ENCODE data around the gene FMNL3.
"Not testable (repeated sequence)": the region's sequence is repeated elsewhere in the genome, so short reads cannot be mapped to it uniquely, and the experiment has no call there.

Gene FMNL3, protein sequence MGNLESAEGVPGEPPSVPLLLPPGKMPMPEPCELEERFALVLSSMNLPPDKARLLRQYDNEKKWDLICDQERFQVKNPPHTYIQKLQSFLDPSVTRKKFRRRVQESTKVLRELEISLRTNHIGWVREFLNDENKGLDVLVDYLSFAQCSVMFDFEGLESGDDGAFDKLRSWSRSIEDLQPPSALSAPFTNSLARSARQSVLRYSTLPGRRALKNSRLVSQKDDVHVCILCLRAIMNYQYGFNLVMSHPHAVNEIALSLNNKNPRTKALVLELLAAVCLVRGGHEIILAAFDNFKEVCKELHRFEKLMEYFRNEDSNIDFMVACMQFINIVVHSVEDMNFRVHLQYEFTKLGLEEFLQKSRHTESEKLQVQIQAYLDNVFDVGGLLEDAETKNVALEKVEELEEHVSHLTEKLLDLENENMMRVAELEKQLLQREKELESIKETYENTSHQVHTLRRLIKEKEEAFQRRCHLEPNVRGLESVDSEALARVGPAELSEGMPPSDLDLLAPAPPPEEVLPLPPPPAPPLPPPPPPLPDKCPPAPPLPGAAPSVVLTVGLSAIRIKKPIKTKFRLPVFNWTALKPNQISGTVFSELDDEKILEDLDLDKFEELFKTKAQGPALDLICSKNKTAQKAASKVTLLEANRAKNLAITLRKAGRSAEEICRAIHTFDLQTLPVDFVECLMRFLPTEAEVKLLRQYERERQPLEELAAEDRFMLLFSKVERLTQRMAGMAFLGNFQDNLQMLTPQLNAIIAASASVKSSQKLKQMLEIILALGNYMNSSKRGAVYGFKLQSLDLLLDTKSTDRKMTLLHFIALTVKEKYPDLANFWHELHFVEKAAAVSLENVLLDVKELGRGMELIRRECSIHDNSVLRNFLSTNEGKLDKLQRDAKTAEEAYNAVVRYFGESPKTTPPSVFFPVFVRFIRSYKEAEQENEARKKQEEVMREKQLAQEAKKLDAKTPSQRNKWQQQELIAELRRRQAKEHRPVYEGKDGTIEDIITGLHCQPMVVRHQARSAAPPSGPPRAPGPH

DNA sequence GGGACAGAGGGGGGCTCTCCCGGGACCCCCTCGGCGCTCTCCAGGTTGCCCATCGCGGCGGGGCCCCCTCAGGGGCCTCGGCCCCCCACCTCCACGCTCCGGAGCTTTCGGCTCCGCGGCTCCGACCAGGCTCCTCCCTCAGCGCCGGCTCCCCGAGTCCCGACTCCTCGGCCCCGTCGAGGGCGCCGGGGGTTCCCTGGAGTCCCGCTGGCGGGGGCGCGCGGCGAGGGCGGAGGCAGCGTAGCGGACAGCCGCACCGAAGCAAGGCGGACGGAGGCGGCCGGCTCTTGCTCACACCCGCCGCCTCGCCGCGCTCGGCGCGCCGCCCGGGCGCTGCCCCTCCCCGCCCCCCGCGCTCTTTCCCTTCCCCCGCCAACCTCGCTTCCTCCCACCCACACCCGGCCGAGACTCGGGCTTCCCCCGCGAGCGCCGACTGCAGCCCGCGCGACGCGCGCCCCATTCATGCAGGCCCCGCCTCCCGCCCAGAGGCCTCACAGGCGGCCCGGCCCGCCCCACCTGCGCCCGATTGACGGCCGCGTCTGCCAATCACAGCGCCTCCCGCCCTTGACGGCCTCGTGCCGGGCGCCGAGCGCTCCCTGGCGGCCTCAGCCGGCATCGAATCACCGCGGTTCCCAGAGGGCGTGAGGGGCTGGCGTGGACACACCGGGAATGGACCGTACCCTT lies at the start of gene FMNL3:
Gene FMNL3, minus strand, starts transcription at position 278 of the 684 bp plus-strand sequence. Its CDS starts 225 bp downstream, at position 53.
- peak; percentile 96 for DNase-seq

DNA sequence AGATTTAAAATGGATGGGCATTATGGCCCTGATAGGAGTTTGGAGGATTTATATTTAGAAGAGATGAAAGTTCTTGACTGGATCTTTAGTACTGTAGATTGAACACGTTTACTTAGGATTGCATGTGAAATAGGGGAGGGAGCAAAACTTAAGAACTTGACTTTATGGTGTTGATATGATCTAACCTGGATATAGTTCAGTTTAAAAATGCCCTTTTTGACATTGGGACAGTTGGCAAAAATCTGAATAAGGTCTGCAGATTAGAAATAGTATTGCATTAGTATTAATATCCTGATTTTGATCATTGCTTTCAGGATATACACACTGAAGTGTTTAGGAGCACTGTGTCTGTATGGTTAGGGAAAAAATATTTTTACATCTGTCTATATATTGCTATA lies 43.8 kb upstream of the FMNL3 start:
- DNase-seq = no peak

DNA sequence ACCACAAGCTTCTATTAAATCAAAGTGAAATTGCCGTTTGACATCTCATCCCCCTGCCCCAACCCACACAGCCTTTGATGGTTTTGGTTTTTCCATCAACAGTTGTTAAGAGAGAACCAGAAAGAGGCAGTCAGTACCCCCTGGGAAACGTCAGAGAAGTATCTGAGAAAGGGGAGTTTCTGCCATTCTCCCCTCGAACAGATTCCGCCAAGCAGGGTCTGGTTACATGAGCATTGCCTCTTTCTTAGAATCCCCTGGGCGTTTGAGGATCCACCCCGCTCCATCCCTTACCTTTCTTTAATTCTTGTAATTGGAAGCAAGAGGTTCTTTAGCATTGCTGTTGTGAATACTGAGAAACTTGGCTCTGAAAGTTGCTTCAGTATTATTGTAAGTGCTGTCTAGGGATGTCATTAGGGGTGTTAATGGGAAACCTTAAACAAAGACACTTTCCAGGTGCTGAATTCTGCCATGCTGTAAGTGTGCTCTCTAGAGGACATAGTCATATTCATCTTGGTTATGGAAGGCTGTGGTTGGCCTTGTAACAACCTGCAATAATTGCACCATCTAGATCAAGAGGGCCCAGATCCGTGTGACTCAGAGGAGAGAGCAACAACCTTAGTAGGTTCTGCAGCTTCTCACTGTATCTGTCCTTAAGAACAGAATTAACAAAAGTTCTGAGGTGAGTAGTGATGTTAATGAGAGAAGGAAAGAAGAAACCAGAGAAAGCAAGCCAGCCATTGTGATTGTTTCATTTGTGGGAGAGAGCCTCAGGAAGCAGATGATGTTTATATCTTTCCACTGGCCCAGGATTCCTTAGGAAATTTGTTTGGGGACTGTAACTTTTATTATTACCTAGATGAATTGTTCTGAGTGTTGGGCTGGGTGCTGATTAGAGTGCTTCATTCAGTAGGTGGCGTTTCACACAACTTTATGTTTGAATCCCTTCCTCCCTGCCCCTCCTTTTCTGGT lies 43.1 kb upstream of the FMNL3 start:
- no peak for DNase-seq

DNA sequence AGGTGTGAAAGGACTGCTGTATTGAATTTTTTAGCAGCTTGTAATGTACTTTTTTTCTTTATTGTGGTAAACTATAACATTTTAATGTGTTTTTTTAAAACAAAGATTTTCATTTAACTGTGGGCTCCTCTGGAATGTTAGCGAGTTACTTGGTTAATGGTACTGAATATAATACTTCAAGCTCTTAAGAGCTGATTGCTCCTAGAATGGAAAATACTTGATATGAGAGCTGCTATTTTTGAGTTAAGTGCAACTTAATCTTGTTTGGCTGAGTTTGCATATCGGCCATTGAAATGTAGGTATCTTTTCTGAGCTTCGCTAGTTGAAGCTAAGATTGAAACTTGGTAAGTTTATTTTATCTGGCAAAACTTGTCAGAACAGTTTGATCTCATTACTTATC lies 41.6 kb upstream of the FMNL3 start:
- DNase-seq = no peak

DNA sequence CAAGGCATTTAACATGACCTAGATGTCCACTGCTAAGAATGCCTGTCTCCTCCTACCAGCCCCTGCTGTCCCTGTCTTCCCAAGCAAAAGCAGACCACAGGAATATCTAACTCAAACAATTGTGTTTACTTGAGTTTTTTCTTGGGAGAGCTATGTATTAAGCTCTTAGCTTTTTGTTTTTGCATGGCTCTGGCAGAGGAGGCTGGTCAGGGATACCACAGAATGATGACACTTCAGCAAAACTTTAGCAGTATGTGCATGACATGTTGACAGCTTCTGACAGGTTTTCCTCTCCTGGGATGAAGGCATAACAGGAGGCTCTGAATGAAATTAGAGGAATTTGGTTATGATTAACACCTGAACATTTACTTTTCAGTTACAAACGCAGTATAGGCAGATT lies 41.1 kb upstream of the FMNL3 start:
- DNase-seq = no peak

DNA sequence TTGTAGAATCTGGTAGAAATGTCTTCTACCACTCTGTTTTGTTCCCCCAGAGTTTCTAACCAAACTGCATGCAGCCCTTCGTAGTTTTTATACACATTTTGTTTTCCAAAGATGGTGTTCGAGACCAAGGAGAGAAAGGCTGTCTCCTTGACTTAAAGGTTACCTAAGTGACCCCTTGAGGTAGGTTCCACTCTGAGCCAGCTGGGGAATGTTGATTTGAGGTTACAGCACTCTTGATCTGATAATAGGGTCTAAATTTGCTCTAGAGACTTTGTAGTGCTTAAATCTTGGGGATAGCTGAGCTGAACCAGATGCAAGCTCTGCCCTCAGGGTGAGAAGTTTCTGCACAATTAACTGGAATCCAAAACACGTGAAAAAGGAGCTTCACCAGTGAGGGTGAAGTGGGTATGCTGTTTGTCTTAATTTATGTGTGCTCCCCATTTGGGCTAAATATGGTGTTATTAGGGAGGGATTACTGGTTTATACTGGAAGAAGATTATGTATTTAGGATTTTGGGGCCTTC lies 37.2 kb upstream of the FMNL3 start:
- no peak for DNase-seq

DNA sequence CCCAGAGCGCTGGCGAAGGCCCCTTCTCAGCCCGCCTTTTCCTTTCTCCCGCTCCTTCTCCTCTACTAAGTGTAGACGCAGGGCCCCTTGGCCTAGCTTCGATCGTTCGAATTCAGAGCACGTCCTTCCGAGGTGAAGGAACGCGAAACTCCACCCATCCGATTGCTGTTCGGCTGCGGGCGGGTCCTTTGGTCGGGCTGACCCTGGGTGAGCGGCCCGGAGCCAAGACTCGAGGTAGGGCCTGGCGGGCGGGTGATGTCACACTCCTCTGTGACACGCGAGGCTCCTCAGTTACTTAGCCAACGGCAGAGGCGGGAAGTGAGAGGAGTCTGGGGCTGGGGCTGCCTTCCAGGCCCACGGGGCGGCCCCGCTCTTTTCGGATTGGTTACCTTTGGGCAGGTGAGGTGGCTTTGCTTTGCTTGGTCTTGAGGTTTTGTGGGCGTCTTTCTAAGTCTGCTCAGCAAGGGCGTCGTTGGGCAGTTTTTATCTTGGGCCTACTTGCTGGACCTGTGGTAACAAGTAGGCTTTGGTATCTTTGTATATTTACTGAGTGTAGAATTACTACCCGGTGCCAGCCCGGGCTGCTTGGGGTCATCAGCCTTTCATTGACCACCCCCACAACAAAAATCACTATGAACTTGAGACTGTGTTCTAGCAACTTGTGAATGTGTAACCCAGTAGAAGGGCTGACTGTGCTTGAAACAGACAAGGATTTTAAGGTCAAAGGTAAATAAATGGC lies 34.8 kb upstream of the FMNL3 start:
- DNase-seq = no peak

DNA sequence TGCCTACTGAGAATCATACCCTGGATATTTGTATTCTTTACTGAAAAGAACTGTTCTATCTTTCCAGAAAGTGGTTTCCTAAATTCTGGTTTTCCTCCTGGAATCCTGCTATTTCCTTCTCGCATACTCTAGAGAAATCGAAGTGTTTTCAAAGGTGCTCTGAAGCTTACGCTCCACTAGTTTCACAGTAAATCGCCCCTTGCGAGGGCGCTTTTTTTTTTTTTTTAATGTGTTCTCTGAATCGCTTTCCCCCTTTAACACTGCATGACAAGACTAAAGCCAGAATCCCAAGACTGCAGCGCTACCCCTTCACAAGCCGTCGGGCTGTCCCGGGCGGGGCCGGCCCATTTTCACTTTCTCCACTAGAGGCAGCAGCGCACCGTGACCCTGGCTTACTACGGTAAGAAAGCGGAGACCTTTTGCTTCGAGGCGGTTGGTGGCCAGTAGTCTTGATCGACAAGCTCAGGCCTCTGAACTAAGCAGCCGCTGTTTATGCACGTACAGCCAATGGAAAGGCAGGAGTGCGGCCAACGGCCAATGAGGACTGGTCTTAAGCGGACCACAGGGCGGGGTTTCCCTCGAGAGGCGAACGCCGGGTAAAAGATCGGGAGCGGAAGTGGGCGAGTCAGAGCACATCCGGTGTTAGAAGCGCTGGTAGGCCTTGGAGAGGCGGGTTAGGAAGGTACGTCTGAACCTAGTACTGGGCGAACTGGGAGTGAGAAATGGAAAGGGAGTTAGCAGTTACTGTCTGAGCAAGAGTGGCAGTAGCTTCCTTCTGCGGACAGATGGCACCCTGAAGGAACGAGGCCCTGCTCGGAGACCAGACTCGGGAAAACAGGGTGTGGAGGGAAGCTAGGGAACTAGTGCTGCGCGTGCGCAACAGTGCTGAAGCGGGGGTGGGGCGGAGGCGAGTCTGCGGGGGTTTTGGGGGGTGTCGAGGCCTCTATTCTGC lies 34.0 kb upstream of the FMNL3 start, which contains the start of gene TMBIM6:
Gene TMBIM6, plus strand, starts transcription at position 628 of the 952 bp plus-strand sequence. CDS start 10,937 bp downstream, outside the sequence.
- DNase-seq = peak; percentile 99

DNA sequence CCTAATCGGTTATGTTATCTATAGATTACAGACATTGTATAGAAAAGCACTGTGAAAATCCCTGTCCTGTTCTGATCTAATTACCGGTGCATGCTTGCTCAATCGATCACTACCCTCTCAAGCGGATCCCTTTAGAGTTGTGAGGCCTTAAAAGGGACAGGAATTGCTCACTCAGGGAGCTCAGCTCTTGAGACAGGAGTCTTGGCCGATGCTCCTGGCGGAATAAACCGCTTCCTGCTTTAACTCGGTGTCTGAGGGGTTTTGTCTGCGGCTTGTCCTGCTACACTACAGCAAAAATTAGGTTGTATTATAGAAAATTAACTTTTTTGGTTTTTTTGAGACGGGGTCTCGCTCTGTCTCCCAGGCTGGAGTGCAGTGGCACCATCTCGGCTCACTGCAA lies 33.1 kb upstream of the FMNL3 start:
- DNase-seq = not testable (repeated sequence)

DNA sequence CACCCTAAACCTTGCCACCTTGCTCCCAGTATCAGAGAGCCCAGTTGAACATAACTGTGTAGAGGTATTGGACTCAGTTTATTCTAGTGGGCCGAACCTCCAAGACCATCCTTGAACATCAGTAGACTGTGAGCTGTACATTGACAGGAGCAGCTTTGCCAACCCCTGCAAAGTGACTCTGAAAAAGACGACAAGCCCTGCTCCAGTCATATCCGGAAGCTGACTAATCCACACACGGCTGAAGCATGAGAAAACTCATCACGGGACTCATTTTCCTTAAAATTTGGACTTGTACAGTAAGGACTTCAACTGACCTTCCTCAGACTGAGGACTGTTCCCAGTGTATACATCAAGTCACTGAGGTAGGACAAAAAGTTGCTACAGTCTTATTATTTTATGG lies 31.5 kb upstream of the FMNL3 start:
- DNase-seq = not testable (repeated sequence)

DNA sequence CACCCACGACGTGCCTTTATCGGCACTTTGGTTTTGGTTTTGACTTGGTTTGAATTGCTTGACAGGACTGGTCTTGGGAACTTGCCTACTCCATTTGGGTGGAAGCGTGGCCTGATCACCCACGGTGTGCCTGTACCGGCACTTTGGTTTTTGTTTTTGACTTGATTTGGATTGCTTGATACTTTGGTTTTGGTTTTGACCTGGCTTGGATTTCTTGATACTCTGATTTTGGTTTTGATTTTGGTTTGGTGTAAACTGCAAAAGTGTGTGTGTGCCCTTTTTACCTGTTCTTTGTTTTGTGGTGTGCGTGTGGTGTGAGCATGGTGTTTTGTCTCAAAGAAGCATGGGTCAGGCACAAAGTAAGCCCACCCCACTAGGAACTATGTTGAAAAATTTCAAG lies 27.7 kb upstream of the FMNL3 start:
- DNase-seq = not testable (repeated sequence)

DNA sequence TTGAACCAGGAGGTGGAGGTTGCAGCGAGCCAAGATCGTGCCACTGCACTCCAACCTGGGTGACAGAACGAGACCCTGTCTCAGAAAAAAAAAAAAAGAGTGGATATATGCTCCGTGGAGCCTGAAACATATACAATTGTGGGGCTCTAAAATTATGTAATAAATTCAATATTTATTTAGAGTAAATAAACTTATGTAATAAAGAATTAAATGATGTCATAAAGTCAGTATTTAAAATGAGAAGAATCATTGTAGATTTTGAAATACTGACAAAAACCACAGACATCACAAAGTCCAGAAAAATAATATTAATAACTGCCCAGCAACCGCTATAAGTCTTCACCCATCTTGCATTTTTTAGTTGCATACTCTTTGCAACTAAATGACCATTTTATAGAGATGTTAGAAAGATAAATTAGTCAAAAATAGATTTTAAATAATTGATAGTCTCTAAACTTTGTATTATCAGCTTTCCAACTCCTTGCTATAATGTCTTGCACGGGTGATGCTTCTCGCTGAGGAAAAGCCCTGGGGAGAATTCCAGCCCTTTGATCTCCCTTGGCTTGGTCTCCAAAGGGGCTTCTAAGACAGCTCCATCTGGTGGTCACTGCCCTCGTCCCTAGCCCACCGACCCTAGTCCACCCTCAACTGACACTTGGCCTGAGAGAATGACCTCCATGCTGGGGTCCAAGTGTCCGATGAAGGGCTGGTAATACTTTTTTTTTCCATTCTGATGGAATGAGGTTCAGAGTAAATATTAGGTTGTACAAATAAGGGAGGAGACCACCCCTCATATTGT lies 26.2 kb upstream of the FMNL3 start:
- DNase-seq = no peak

DNA sequence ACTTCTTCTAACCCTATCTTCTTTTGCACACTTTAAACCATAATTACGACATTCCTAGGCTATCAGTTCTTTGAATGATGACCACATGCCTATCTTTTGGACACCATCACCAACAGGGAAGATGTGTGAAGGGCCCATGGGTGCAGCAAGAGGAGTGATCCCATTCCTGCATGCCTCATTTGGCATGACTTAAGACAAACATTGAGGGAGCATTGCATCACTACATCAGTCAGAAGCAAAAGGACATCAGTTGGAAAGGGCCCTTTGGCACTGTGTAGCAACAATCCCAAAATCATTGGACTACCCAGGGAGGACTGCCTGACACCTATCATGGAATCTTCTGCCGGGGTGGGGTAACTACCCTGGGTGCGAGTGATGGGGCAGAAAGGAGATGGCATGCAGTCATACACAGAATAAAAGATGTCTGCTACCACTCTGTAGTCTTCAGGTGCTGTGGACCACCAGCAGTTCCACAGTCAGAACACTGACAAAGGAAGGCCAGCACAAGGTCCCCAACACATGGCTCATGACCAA lies 23.4 kb upstream of the FMNL3 start:
- DNase-seq = no peak

DNA sequence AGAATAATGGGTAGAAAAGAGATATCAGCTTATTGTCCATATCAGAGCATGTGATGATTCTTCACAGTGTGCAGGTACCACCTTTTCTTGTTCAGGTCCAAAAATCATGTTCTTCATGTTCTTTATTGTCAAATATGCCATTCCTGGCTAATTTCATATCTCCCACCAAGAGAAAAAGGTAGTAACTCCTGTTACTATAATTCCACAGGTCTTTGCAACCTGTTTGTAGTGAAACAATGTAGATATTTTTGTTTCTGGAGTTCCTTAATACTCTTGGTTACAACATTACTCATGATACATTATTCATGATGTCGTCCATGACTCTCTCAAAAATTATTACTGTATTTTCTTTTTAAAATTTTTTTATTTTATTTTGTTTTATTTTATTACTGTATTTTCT lies 22.8 kb upstream of the FMNL3 start:
- no peak for DNase-seq

DNA sequence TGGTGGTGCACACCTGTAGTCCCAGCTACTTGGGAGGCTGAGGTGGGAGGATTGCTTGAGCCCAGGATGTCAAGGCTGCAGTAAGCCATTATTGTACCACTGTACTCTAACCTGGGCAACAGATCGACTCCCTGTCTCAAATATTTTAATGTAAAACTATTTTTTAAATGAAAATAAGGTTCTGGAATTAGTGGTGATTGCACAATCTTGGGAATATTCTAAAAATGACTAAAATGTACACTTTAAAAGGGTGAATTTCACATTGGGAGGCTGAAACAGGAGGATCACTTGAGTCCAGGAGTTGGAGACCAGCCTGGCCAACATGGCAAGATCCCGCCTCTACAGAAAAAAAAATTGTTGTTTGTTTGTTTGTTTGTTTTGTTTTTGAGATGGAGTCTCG lies 21.2 kb upstream of the FMNL3 start:
- DNase-seq = no peak

DNA sequence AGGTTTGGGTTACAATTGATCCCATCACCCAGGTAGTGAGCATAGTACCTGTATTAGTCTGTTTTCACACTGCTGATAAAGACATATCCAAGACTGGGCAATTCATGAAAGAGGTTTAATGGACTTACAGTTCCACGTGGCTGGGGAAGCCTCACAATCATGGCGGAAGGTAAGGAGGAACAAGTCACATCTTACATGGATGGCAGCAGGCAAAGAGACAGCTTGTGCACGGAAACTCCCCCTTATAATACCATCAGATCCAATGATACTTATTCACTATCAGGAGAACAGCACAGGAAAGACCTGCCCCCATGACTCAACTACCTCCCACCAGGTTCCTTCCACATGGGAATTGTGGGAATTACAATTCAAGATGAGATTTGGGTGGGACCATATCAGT lies 14.2 kb upstream of the FMNL3 start:
- DNase-seq = not testable (repeated sequence)

DNA sequence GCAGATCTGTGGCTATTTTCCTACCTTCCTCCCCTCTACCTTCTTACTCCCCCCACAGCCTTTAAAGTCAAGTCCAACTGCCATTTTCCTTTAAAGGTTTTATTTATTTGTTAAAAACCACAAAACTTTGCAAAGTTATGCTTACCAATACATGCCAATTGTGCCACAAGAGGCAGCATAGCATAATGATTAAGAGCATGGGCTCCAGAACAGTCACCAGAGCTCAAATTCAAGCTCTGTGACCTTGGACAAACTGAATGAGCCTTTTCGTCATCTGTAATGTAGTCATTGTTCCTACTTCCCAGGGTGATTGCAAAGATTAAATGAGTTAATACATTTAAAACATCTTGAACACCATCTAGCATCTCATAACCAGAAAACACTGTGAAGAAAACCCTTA lies 13.0 kb upstream of the FMNL3 start:
- no peak for DNase-seq

DNA sequence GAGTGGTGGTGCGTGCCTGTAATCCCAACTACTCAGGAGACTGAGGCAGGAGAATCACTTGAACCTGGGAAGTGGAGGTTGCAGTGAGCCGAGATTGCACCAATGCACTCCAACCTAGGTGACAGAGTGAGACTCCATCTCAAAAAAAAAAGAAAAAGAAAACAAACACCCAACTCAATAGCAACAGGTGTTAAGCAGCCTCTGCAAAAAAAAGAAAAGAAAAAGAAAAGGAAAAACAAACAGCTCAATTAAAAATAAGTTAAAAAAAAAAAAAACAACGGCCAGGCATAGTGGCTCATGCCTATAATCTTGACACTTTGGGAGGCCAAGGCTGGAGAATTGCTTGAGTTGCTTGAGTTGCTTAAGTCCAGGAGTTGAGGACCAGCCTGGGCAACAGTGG lies 10.6 kb upstream of the FMNL3 start:
- not testable (repeated sequence) for DNase-seq
